ENCODE data around the gene AGXT.

Gene AGXT

DNA sequence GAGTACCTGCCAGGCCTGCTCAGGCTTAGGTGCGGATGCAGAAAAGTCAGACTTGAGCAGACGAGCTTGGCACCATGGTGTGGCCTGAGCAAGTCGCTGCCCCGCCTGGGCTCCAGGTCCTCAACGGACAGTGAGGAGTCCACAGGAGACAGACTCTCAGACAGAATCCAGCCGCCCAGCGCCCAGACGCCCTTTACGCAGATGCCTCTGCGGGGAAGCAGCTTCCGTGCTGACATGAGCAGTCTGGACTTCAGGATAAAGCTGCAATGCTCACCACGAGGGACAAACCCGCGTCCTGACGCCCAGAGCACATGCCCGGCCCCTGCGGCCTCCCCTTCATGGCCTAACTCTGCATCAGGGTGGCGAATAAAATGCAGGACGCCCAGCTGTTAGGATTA is 30.8 kb downstream of the AGXT start:
- no peak for DNase-seq

DNA sequence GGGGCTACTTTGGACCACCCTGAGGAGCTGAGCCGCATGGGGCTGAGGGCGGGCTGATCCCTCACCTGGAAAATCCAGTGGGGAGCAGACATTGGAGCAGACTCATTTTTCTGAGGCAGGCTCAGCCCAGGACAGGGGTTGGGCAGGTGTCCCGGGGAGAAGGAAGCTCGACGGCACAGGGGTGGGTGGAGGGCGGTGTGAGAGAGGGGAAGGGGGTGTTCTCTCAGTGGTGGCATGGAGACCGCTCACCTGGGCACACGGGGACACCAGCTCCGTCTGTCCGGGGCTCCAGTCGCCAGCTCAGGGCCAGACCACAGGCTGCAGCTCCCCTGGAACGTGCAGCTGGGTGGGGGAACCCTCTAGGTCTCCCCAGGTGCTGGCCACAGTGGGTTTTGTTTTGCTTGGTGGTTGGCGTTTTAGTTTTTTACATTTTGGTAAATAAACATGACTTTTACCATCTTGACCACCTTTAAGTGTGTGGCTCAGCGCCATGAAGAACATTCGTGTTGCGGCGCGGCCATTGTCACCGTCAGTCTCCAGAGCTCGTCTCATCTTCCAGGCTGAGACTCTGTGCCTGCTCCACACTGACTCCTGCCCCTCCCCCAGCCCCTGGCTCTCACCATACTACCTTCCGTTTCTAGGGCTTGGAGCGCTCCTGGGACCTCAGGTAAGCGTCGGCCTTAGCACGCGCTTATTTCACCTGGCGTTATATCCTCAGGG is 31.7 kb downstream of the AGXT start:
- no peak for DNase-seq

DNA sequence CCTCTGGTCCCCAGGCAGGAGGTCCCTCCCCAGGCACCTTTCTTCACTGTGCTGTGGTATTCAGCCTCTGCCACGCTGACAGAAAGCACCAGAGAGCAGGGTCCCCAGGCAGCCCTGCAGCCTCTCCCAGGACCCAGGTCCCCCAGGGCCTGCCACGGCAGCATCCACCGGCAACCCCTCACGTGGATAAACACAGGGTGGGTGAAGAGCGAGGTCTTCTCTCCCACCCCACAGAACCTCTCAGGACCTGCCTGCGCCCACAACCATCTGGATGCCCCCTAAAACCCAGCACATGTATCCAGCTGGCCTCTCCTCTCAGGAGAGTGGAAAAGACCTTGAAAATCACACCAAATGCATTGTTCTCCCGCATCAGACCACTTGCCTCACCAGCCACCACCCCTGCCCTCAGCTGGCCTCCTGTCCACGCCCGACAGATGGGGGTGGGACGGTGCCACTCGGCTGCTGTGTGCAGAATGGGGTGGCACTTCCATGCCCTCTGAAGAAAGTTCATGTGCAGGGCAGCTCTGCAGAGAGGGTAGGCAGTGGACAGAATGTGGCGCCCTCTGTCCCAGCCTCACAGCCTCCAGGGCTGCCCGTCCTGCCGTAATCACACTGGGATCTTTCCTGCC is 33.5 kb downstream of the AGXT start:
- DNase-seq = no peak

DNA sequence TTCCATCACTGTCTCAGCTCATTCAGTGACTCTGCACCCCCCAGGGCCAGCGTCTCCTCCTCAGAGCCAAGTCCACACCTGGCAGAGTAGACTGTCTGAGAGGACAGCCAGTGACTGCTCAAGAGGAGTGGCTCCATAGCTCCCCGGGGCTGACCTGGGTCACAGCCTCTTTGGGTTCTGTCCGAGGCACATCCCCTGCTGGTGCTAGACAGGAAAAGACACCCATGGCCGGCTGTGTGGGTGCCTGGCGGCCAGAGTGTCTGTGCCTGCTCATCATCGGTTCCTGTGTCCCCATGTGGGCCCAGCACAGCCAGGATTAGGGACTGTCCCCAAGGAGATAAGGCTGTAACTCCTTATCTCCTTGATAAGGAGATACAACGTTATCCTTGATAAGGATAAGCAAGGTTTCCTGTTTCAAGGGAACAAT is 34.0 kb downstream of the AGXT start:
- DNase-seq = no peak

DNA sequence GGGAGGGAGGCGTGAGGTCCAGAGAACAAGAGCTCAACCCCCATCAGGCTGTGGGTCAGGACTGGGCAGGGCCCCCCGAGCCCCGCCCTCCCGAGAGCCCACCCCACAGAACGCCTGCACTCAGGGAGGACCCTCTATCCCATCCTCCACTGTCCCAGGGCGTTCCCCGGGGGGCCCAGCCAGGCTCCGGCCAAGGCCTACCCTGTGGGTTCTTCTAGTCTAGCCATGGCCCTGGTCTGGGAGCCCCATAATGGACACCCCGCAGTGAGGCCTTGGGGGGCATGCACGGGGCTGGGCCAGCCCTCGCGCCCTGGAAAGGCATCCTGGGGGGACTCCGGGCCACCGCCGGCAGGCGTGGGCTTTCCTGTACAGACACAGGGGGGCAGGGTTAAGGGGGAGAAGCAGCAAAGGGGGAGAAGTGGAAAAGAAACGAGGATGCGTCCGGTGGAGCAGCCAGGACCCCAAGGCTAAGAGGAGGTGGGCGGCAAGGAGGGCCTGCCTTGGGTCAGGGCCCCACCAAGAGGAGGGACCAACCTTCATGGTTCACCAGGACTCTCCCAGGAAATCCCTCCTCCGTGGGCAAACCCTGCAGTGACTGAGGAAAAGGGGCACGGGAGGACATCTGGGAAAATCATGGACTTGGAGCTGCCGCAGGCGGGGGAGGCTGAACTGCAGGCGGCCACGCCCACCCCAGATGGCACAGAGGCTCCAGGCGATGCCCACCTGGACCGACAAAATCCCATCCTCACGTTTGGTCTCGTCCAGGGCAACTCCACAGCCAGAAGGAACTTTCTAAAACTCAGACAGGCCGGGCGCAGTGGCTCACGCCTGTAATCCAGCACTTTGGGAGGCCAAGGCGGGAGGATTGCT is 34.8 kb downstream of the AGXT start:
- peak; percentile 19 for DNase-seq

DNA sequence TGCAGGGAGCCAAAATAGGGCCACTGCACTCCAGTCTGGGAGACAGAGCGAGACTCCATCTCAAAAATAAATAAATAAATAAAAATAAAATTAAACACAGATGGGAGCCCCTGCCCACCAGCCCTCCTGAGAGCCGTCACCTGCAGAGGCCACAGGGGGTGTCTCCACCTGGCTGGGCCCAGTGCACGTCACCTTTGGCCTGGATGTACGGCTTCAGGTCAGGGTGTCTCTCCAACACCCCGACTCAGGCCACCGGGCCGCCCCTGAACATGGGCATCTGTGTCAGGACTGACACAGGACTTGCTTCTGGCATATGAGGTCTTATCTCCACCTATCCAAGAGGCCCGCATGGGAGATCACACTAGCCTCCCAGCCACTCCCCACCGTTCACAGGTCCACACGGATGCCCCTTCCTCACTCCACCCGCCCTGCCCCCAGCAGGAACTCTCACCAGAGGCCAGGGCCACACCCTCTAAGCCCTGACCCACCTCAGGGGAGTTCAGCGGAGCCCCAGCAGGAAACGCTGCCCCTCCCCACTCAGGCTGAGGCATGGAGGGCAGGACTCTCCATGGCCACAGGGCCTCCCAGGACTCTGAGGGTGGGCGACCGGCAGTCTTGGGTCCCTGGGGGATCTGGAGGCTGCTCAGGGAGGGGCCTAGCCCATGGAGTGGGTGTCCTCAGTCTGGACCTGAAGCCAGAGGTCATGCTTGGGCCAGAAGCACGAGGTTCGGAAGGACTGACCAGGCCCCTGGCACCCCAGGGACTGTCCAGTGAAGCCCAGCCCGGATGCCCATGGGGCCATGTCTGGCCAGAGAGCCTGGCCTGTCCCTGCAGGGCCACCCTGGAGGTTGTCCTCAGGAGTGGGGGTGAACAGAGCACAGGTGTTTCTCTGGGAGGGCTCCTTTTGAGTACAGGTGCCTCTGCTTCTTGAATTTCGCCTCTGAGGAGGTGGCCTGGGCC is 35.9 kb downstream of the AGXT start:
- no peak for DNase-seq

DNA sequence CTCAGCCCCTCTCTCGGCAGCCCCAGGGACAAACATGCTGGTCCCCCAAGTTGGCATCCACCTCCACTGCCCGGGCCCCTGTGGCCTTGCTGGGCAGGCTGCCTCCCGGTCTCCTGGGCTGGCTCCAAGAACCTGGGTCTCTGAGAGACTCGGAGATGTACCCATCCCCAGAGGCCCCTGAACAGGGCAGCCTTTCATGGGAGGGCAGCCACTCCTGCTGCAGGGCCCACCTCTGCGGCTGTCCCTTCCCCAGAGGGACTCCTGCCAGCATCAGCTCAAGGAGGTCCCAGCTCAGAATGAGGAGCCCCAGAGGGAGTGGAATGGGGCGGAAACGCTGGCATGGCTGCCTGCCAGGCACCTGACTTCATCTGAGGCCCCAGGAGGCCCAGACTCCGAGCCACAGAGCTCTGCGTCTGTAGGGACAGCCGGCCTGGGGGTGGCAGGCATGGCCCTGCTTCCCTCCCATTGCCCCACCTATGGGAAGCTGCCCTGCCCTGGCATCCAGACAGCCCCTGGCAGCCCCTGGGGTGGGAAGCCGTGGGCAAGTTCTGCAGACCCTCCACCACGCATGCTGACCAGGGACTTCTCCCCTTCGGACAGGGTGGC is 36.7 kb downstream of the AGXT start:
- peak; percentile 56 for DNase-seq

DNA sequence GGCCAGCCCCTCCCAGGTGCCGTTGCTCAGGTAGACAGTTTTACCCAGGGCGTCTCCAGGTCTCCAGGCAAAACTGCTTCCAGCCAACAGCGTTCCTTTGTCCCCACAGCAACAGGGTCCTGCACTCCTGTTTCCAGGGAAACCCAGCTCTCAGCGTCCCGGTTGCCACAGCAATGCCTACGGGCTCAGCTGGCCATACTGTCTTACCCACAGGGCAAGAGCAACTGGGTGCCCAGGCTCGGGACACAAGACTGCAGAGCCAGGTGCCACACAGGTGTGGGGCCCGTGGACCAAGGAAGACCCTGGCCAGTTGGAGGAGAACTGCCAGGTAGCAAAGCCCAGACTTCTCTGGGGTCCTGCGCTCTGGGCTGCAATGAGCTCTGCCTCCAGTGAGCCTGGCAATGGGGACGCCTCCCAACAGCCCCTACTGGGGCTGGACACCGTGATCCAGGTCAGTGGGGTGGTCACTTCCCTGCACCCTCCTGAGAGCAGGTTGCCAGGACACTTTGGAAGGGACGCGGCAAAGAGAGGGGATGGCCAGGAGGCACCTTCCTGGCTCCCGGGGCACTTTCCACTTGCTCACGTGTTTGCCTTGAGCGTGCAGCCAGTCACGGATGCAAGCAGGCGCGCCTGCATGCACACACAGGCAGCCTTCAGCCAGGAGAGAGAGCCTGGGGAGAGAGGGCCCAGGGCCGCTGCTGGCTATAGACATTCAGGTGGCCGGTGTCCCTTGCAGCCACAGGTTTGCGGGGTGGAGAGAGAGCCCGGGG is 37.7 kb downstream of the AGXT start, which contains the start of gene CROCC2:
Gene CROCC2 (plus strand): TSS at position 196 of the 770 bp plus-strand sequence. CDS start 178 bp downstream, at position 374.
- DNase-seq = no peak

DNA sequence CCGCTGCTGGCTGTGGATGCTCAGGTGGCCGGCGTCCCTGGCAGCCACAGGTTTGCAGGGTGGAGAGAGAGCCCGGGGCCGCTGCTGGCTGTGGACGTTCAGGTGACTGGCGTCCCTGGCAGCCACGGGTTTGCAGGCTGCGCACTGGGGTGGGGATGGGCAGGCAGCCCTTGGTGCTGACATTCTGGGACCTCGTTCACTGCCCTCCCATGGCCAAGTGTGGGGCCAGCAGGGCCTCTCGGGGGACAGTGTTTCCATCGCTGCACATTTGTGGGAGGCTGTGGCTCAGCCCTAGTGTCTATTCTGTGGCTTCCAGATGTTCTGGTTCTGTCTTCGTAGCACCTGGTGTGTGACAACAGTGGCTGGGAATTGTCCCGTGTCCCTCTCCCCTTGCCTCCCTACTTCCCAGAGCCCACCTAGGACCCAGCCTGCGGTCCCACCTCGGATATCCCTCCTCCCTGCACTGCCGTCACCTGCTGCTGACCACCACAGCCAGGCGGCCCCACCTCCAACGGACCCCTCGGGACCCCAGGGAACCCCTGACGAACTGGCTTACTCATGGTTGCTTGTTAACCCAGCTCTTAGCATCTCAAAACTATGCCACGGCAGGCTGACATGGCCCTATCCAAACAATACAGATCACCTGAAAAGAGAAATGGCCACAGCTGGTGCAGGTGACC is 38.4 kb downstream of the AGXT start:
- no peak for DNase-seq

DNA sequence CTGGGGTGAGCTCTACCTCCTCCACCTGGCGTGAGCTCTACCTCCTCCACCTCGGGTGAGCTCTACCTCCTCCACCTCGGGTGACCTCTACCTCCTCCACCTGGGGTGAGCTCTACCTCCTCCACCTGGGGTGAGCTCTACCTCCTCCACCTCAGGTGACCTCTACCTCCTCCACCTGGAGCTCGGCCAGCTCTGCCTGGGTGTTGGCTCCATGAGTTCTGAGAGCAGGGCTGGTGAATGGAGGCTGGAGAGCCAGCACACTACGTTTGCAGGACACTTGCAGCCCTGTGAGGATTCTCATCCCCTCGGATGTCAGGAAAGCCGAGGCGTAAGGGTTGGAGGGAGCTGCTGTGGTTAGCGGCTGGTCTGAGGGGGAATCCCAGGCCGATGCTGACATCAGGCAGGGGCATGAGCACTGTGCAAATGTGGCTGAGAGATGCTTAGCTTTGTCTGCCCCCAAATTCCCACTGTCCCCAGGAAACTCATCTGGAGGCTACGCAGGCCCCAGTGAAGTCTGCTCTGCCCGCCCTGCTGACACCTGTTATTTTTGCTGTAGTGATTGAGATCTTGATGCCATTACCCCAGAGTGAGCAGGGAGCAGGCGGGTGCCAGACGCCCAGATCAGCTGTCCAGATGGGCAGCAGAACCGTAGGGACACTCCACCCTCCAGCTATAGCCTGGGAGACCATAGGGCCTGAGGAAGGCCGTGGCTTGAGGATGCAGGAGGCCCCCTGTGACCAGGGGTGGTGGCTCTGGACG is 40.8 kb downstream of the AGXT start:
- no peak for DNase-seq

DNA sequence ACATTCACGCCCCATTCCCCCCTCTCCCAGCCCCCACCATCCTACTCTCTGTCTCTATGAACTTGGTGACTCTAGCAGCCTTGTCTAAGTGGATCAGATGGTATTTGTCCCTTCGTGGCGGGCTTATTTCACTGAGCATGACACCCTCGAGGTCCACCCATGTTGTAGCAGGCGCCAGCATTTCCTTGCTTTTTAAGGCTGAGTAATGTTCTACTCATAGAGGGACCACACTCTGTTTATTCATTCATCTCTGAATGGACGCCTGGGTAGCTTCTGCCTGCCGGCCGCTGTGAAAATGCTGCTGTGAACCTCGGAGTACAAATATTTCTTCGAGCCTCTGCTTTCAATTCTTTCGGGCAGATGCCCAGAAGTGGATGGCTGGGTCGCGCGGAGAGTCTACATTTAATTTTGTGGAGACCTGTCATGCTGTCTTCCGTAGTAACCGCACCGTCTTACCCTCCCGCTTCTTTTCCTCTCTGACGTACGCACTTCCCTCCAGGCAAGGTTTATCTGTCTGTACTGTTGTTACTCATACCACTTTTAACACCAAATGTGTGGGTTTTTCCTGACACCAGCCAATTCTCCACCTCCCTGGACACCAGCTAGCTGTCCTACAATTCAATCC is 43.1 kb downstream of the AGXT start:
- no peak for DNase-seq

DNA sequence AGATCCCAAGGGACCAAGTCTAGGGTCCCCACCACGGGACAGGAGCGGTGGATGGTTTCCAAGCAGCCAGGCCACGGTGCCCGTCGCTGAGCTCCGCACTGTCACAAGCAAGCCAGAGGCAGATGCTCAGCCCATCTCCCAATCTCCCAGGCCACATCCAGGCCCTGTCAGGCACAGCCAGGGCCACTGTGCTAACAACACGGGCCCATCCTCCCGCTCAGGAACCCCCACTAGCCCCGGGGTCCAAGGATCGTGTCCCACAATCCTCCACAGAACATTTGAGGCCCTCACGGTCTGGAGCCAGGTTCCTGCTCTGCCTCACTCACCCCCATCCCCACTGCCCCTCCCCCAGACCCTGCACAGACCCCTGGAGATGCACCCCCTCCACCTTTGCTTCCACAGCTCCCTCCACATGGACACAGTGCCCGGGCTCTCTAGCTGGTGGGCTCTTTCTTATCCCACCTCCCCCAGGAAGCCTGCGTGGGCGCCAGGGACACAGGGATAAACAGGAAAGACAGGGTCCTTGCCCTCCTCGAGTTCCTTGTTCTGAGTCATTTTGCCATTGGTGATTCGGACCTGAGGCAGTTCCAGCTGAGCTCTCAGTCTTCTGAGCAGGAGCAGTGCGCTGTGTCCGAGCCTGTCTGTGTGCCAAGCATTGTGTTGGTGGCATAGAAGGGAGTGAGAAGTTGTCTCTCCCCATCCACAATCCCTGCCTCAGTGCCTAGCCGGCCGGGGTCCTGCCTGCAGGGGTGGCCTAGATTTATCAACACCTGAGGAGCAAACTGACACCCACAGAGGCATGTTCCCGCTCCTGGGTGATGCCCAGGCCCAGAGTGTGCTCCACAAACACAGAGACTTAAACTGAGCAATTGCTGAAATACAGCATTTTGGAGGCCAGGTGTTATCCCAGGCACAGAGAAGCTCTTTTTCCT is 44.5 kb downstream of the AGXT start:
- DNase-seq = no peak

DNA sequence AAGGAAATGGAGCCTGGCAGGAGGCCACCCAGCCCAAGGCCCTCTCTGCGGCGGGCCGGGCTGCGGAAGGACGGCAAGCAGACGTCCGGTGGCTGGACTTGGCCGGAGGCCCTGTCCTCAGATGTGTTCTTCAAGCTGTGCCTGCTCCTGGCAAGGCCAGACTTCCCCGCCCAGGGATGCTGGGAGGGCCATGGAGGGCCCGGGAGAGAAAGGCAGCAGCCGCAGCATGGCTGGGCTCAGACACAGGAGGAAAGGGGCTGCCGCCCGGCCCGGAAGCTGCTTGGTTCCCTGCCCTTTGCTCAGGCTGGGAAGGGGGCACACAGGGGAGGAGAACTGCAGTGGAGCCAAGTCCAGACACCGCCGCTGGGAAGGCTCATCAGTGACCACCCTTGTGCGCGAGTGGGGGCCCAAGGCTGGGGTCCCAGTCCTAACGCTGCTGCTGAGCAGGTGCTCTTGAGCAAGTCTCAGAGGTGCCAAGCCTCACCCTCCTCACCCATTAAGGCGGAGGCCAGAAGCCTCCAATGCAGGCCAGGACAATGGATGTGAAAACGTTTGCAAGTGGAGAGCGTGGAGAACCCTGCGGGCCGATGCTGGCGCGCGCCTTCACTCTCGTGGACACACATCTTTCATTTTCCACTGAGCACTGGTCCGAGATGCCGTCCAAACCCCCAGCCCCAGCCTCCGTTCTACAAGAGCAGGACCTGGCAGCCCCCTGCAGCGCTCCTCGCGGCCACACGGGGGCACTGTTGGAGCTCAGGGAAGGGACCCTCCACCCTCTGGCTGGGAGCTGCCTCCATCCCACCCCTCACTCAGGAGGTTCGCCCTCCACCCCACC is 45.4 kb downstream of the AGXT start:
- DNase-seq = peak; percentile 3

DNA sequence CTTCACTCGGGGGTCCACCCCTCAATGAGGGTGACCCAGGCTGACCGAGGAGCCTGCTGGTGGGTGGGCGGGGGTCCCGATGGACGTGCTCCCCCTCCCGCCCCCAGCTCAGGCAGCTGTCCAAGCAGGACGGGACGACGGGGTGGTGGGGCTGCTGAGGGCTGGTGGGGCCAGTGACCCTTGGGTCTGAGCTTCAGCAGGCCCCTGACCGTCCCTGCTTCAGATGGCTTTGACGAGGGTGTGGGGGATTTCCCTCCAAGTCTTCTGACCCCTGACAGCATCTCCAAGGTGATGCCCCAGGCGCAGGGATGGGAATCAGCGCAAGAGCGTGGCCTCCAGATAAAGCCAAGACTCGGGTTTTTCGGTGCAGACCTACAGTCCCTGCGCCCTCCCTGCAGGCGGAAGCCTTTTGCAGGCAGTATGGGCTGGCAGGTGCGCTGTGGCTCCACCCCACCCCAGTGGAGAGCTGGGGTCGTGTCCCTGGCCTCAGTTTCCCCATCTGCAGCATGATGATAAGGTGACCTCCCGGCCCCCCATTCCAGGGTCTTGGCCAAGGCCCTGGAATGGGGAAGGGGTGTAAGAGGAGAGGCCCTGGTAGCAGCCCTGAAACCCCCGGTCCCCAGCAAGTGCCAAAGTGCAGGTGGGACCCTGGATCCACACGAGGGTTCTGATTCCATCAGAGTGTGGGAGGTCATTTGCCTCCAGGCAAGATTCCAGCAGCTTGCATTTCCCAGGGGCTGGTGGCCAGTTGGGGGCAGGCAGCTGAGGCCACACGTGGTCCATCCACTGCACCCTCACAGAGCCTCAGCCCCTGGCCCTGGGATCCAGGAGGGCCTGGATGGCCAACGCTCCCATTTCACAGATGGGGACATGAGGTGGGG is 46.3 kb downstream of the AGXT start:
- no peak for DNase-seq

DNA sequence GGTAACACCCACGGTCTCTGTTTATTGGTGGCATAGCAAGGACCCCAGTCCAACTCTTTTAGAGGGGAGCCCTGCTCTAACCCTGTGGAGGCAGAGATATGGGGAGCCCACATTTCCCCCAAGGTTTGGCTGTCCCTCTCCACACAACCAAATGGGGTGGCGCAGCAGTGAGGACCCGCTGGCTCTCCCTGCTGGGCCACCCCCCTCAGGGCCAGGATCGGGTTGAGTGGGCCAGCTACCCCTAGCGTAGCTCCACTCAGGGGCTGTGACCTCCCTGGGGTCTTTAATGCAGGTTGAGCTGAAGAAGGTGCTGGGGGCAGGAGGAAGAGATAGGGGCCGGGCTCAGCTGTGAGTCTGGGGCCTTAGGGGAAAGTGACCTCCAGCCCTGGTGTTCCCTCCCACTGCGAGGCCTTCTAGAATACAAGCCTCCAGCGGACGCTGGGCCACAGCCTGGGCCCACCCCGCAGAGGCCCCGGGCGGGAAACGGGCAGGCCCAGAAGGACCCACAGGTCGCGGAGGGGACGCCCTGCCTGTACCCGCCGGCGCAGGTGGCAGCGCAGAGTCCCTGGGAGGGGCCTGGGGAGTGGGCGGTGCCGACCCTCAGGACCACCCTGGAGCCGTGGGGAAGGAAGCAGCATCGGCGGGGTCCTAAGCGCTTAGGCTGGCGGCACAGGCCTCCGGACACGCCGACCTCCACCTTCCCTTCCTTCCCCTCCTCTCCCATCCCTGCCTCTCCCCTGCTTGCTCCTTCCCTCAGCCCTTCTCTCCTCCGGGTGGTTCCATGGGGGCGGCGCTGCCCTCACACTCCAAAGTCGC is 47.1 kb downstream of the AGXT start:
- no peak for DNase-seq
